H9 (cell line): ENCODE results near the gene FAM193B. TPM values are rescaled to one million over a fixed set of nuclear protein-coding genes. Genes with fewer than 3 reads are reported as not detected.

Experiments
- DNase-seq: peaks from one replicate; pipeline ENCODE4 v3.0.0-alpha.2; 2017
- H2AFZ ChIP-seq: one replicate; pipeline ENCODE4 v1.6.1; 2013; ENCODE audit warnings: mild to moderate bottlenecking, low read length, control low read depth, moderate library complexity
- H2AK5ac ChIP-seq: 2 replicates; pipeline ENCODE4 v1.6.1; 2013; ENCODE audit warnings: low read length, control low read depth, mixed read lengths; ENCODE audit not compliant: insufficient read length
- H2BK120ac ChIP-seq: one replicate; pipeline ENCODE4 v1.6.1; 2013; ENCODE audit warnings: low read depth, mild to moderate bottlenecking, low read length, control low read depth, inconsistent platforms; ENCODE audit not compliant: poor library complexity, severe bottlenecking
- H2BK12ac ChIP-seq: 2 replicates; pipeline ENCODE4 v1.6.1; 2013; ENCODE audit warnings: low read length, control low read depth, mixed read lengths, low read depth; ENCODE audit not compliant: insufficient read length
- H2BK15ac ChIP-seq: 2 replicates; pipeline ENCODE4 v1.6.1; 2013; ENCODE audit warnings: low read depth, low read length, control low read depth
- H2BK20ac ChIP-seq: one replicate; pipeline ENCODE4 v1.6.1; 2013; ENCODE audit warnings: low read depth, mild to moderate bottlenecking, low read length, control low read depth, inconsistent platforms; ENCODE audit not compliant: poor library complexity, severe bottlenecking
- H2BK5ac ChIP-seq: 2 replicates; pipeline ENCODE4 v1.6.1; 2013; ENCODE audit warnings: low read length, control low read depth, mixed read lengths; ENCODE audit not compliant: insufficient read length
- H3K14ac ChIP-seq: 2 replicates; pipeline ENCODE4 v1.6.1; 2013; ENCODE audit warnings: low read length, control low read depth; ENCODE audit not compliant: insufficient read depth
- H3K18ac ChIP-seq: 2 replicates; pipeline ENCODE4 v1.6.1; 2013; ENCODE audit warnings: low read depth, mild to moderate bottlenecking, mixed read lengths, low read length, control low read depth; ENCODE audit not compliant: insufficient read length
- H3K23ac ChIP-seq: 2 replicates; pipeline ENCODE4 v1.6.1; 2013; ENCODE audit warnings: low read length, control low read depth, mixed read lengths, low read depth; ENCODE audit not compliant: insufficient read length
- H3K23me2 ChIP-seq: 2 replicates; pipeline ENCODE4 v1.6.1; 2013; ENCODE audit warnings: low read depth, mild to moderate bottlenecking, mixed read lengths, low read length, control low read depth; ENCODE audit not compliant: insufficient read length, poor library complexity, severe bottlenecking
- H3K27ac ChIP-seq: 2 replicates; pipeline ENCODE4 v1.5.1; 2013; ENCODE audit warnings: low read length, control low read depth, mixed read lengths, low read depth; ENCODE audit not compliant: insufficient read length
- H3K27me3 ChIP-seq: 2 replicates; pipeline ENCODE4 v1.6.1; 2013; ENCODE audit warnings: low read length, control low read depth, inconsistent platforms; ENCODE audit not compliant: insufficient read depth
- H3K4ac ChIP-seq: 2 replicates; pipeline ENCODE4 v1.6.1; 2013; ENCODE audit warnings: low read depth, mild to moderate bottlenecking, control low read depth, inconsistent platforms, low read length, moderate library complexity
- H3K4me1 ChIP-seq: 2 replicates; pipeline ENCODE4 v1.6.1; 2013; ENCODE audit warnings: low read length, control low read depth, inconsistent platforms; ENCODE audit not compliant: insufficient read depth
- H3K4me2 ChIP-seq: 2 replicates; pipeline ENCODE4 v1.6.1; 2013; ENCODE audit warnings: low read length, control low read depth, mixed read lengths; ENCODE audit not compliant: insufficient read length, insufficient read depth
- H3K56ac ChIP-seq: 2 replicates; pipeline ENCODE4 v1.6.1; 2013; ENCODE audit warnings: low read depth, mild to moderate bottlenecking, mixed read lengths, low read length, control low read depth; ENCODE audit not compliant: insufficient read length
- H3K79me1 ChIP-seq: 2 replicates; pipeline ENCODE4 v1.6.1; 2013; ENCODE audit warnings: low read depth, mild to moderate bottlenecking, moderate library complexity, low read length, control low read depth, inconsistent platforms; ENCODE audit not compliant: insufficient read depth, poor library complexity, severe bottlenecking
- H3K79me2 ChIP-seq: 2 replicates; pipeline ENCODE4 v1.6.1; 2013; ENCODE audit warnings: low read length, control low read depth, inconsistent platforms; ENCODE audit not compliant: insufficient read depth
- H3K9ac ChIP-seq: 2 replicates; pipeline ENCODE4 v1.6.1; 2013; ENCODE audit warnings: low read length, control low read depth, mixed read lengths; ENCODE audit not compliant: insufficient read length; ENCODE audit errors: extremely low read depth
- H3K9me3 ChIP-seq: one replicate; pipeline ENCODE4 v1.6.1; 2013; ENCODE audit warnings: low read depth, low read length, inconsistent platforms; ENCODE audit not compliant: control insufficient read depth
- H3T11ph ChIP-seq: one replicate; pipeline ENCODE4 v1.6.1; 2013; ENCODE audit warnings: mild to moderate bottlenecking, low read length, control low read depth, inconsistent platforms
- H4K20me1 ChIP-seq: one replicate; pipeline ENCODE4 v1.6.1; 2013; ENCODE audit not compliant: control insufficient read depth, insufficient read length, insufficient read depth
- H4K5ac ChIP-seq: 2 replicates; pipeline ENCODE4 v1.6.1; 2013; ENCODE audit warnings: low read depth, mild to moderate bottlenecking, mixed read lengths, low read length, control low read depth; ENCODE audit not compliant: insufficient read length
- H4K8ac ChIP-seq: replicated peaks from 2 replicates; pipeline ENCODE4 v1.6.1; 2013; ENCODE audit warnings: low read length, control low read depth, mixed read lengths, low read depth; ENCODE audit not compliant: insufficient read length
- H4K91ac ChIP-seq: 2 replicates; pipeline ENCODE4 v1.6.1; 2013; ENCODE audit warnings: low read depth, mild to moderate bottlenecking, moderate library complexity, mixed read lengths, low read length, control low read depth; ENCODE audit not compliant: insufficient read length
- H3K27ac Mint-ChIP-seq, 3 experiments: 2 replicates in 2 of 3; 3 replicates in 1 of 3; pipeline ENCODE4 v1.8.0; 2020 to 2021; ENCODE audit warnings: mixed read lengths in 3 of 3, mild to moderate bottlenecking in 1 of 3, moderate library complexity in 1 of 3
- H3K27me3 Mint-ChIP-seq: 2 replicates; pipeline ENCODE4 v1.8.0; 2021; ENCODE audit warnings: low read depth, mild to moderate bottlenecking, moderate library complexity, mixed read lengths
- H3K36me3 Mint-ChIP-seq, 3 experiments: 2 replicates in 2 of 3; 3 replicates in 1 of 3; pipeline ENCODE4 v1.8.0; 2020 to 2021; ENCODE audit warnings: low read depth in 3 of 3, mixed read lengths in 3 of 3; ENCODE audit not compliant: insufficient read depth in 1 of 3
- H3K4me1 Mint-ChIP-seq, 2 experiments: 2 replicates each; pipeline ENCODE4 v1.8.0; 2020; ENCODE audit warnings: mixed read lengths in 2 of 2
- H3K4me3 Mint-ChIP-seq, 2 experiments: 2 replicates in 1 of 2; 3 replicates in 1 of 2; pipeline ENCODE4 v1.8.0; 2020 to 2021; ENCODE audit warnings: mild to moderate bottlenecking in 2 of 2, mixed read lengths in 2 of 2, moderate library complexity in 1 of 2
- H3K9me3 Mint-ChIP-seq, 2 experiments: 2 replicates in 1 of 2; 3 replicates in 1 of 2; pipeline ENCODE4 v1.8.0; 2020; ENCODE audit warnings: mild to moderate bottlenecking in 2 of 2, mixed read lengths in 2 of 2, moderate library complexity in 1 of 2
- WGBS: extraction: QIAGEN DNeasy Blood & Tissue Kit; methylation state at CpG from one replicate; pipeline ENCODE4 v1.1.7; 2013; ENCODE audit warnings: missing lambda C conversion rate, low lambda C conversion rate, mixed read lengths; ENCODE audit not compliant: insufficient read length; ENCODE audit errors: extremely low coverage; 5-methylcytosine and 5-hydroxymethylcytosine counted together
- total RNA-seq: library from RNA; stranded (reverse); gene quantifications from 2 replicates; pipeline ENCODE4 v1.2.1, GENCODE V29; 2021
- TF ChIP-seq, protein P1 (sequence below): fragments of 200-600 bp; sonication (generic); conservative IDR thresholded peaks from 3 replicates; pipeline ENCODE4 v1.8.0; 2021; ENCODE audit warnings: antibody characterized with exemption, mild to moderate bottlenecking

Gene FAM193B
- total RNA-seq, 1 experiment from 2014 or later, result 71.5 TPM

DNA sequence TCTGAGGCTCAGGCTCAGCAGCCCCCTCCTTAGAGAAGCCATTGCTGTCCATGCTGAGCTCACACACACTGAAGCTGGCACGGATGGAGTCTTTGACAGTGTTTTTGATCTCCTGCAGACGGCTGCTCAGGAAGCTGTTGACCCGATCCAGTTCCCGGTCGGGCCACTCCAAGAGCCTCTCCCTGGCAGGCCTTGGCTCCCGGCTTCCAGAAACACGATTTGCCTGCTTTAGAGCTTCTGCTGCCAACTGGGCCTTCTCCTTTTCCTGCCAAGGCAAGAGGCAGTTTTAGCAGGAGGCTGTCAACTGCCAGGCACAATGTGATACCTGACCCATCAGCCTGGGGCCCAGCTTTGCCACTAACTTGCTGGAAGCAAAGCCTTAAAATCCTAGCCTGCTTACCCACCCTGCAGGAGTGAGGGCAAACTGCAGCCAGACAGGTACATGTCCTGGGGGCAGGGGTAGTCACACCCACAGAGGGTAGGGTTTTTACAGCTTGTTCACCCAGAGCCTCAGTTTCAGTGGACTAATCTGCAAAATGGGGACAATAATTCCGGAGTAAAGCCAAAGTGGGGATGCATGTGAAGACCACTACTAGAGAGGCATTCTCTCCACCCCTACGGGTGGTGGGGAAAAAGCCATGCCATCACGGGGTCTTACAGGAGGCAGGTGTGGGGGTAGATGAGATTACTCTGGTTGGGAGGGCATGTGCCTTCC is 29.3 kb downstream of the FAM193B start:
- Histone ChIP-seq H4K8ac (no peak overlapping the region), H3K4me2 (no peak overlapping the region), H2BK20ac (no peak overlapping the region), H3K9me3 (no peaks in the 10 kb centered on the region), H2AK5ac (no peak overlapping the region), H2BK5ac (no peak overlapping the region), H4K5ac (no peak overlapping the region), H4K20me1 (no peaks in the 10 kb centered on the region), H3K23me2 (no peaks in the 10 kb centered on the region), H2AFZ (no peak overlapping the region), H3K4ac (no peak overlapping the region), H2BK15ac (no peak overlapping the region), H3K4me1 (no peaks in the 10 kb centered on the region), H3K23ac (no peak overlapping the region), H3K14ac (no peak overlapping the region), H2BK120ac (no peak overlapping the region), H3T11ph (no peak overlapping the region), H3K79me1 (no peaks in the 10 kb centered on the region), H3K18ac (no peak overlapping the region), H3K56ac (no peak overlapping the region), H3K9ac (no peak overlapping the region), H3K27me3 (no peaks in the 10 kb centered on the region), H4K91ac (no peak overlapping the region), H3K79me2 (no peaks in the 10 kb centered on the region), H2BK12ac (no peak overlapping the region), H3K27ac (no peak overlapping the region)
- Mint-ChIP-seq H3K27ac (no peak overlapping the region; a peak in 1 of 7 replicates), H3K9me3 (no peaks in the 10 kb centered on the region; a peak in 1 of 5 replicates), H3K4me3 (no peak overlapping the region), H3K36me3 (peaks cover 21 to 37% (median 36%) of the 10 kb centered on the region in 3 experiments; a peak in 6 of 7 replicates), H3K4me1 (no peaks in the 10 kb centered on the region), H3K27me3 (no peaks in the 10 kb centered on the region)
- no CpG with 5 or more reads among the region's 10 CpGs for WGBS
- DNase-seq, result no peak
- TF ChIP-seq, protein P1, sequence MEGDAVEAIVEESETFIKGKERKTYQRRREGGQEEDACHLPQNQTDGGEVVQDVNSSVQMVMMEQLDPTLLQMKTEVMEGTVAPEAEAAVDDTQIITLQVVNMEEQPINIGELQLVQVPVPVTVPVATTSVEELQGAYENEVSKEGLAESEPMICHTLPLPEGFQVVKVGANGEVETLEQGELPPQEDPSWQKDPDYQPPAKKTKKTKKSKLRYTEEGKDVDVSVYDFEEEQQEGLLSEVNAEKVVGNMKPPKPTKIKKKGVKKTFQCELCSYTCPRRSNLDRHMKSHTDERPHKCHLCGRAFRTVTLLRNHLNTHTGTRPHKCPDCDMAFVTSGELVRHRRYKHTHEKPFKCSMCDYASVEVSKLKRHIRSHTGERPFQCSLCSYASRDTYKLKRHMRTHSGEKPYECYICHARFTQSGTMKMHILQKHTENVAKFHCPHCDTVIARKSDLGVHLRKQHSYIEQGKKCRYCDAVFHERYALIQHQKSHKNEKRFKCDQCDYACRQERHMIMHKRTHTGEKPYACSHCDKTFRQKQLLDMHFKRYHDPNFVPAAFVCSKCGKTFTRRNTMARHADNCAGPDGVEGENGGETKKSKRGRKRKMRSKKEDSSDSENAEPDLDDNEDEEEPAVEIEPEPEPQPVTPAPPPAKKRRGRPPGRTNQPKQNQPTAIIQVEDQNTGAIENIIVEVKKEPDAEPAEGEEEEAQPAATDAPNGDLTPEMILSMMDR, result no peak
